CD4-positive, alpha-beta memory T cell (primary cell): ENCODE results near the gene SMYD3. TPM values are rescaled to one million over a fixed set of nuclear protein-coding genes. Genes with fewer than 3 reads are reported as not detected.

ENCODE experiments used
- CTCF ChIA-PET: fragments of 350-600 bp; sonication (Branson Sonifier 250); formaldehyde crosslinking; loops from one replicate; lab custom pipeline; 2021; ENCODE audit warnings: inconsistent platforms; ENCODE audit not compliant: partially characterized antibody; lab: Charles Lee
- POLR2A ChIA-PET: fragments of 350-600 bp; sonication (Branson Sonifier 250); formaldehyde crosslinking; loops from one replicate; lab custom pipeline; 2021; ENCODE audit not compliant: partially characterized antibody; lab: Charles Lee
- DNase-seq, 5 donors: peaks; one replicate each; pipeline versions ENCODE4 v3.0.0 to v3.0.0-alpha.2; 2020 to 2022; ENCODE audit warnings: mixed read lengths in 1 of 5
- H3K27ac ChIP-seq: one replicate; pipeline ENCODE4 v1.7.0; 2013; ENCODE audit warnings: low read depth, low read length
- H3K27me3 ChIP-seq: 2 replicates; pipeline ENCODE4 v1.7.0; 2013; ENCODE audit warnings: mild to moderate bottlenecking, low read length, moderate library complexity; ENCODE audit not compliant: insufficient read depth
- H3K36me3 ChIP-seq: 2 replicates; pipeline ENCODE4 v1.7.0; 2013; ENCODE audit warnings: mild to moderate bottlenecking, low read length, moderate library complexity; ENCODE audit not compliant: insufficient read depth
- H3K4me1 ChIP-seq: 2 replicates; pipeline ENCODE4 v1.7.0; 2013; ENCODE audit warnings: mild to moderate bottlenecking, low read length, moderate library complexity; ENCODE audit not compliant: insufficient read depth
- H3K4me3 ChIP-seq, 2 donors: one replicate each; pipeline ENCODE4 v1.7.0; 2013; ENCODE audit warnings: low read length in 2 of 2, mild to moderate bottlenecking in 1 of 2
- H3K9me3 ChIP-seq, 2 donors: one replicate each; pipeline ENCODE4 v1.7.0; 2013; ENCODE audit warnings: low read length in 2 of 2, control low read depth in 1 of 2; ENCODE audit not compliant: control insufficient read depth in 1 of 2
- H3K27ac Mint-ChIP-seq, 7 donors: one replicate each; pipeline ENCODE4 v1.8.0; 2020 to 2021; ENCODE audit warnings: mixed read lengths in 7 of 7, mild to moderate bottlenecking in 6 of 7, inconsistent platforms in 3 of 7, moderate library complexity in 3 of 7
- H3K27me3 Mint-ChIP-seq, 2 donors: one replicate each; pipeline ENCODE4 v1.8.0; 2020 to 2021; ENCODE audit warnings: mixed read lengths in 2 of 2
- H3K36me3 Mint-ChIP-seq, 2 donors: one replicate each; pipeline ENCODE4 v1.8.0; 2020 to 2021; ENCODE audit warnings: mixed read lengths in 2 of 2, inconsistent platforms in 1 of 2, mild to moderate bottlenecking in 1 of 2
- H3K4me1 Mint-ChIP-seq, 4 donors: one replicate each; pipeline ENCODE4 v1.8.0; 2020 to 2021; ENCODE audit warnings: mixed read lengths in 4 of 4, mild to moderate bottlenecking in 1 of 4
- H3K4me3 Mint-ChIP-seq, 8 donors: one replicate each; pipeline ENCODE4 v1.8.0; 2020 to 2021; ENCODE audit warnings: mixed read lengths in 8 of 8, mild to moderate bottlenecking in 7 of 8, moderate library complexity in 6 of 8, inconsistent platforms in 3 of 8
- H3K9me3 Mint-ChIP-seq, 8 donors: one replicate each; pipeline ENCODE4 v1.8.0; 2020 to 2021; ENCODE audit warnings: mixed read lengths in 8 of 8, mild to moderate bottlenecking in 5 of 8, inconsistent platforms in 3 of 8, moderate library complexity in 1 of 8
- intact Hi-C: fragments of 100-400 bp; cut with micrococcal nuclease; formaldehyde crosslinking; loops from one replicate; pipeline ENCODE4 v1.15.1; 2023
- polyA plus RNA-seq, 2 donors: library from polyadenylated mRNA; unstranded; fragments of 300-500 nt; fragmentation: Illumina TruSeq; gene quantifications; one replicate each; pipeline ENCODE4 v1.2.3, GENCODE V29; 2021
- total RNA-seq, 2 experiments: library from RNA; stranded (reverse); gene quantifications; one replicate each; pipeline ENCODE4 v1.2.3, GENCODE V29; 2021

Gene SMYD3
- total and polyA plus RNA-seq, 4 experiments from 2014 or later: 19.5 to 28.9 (median 22.9) TPM

DNA sequence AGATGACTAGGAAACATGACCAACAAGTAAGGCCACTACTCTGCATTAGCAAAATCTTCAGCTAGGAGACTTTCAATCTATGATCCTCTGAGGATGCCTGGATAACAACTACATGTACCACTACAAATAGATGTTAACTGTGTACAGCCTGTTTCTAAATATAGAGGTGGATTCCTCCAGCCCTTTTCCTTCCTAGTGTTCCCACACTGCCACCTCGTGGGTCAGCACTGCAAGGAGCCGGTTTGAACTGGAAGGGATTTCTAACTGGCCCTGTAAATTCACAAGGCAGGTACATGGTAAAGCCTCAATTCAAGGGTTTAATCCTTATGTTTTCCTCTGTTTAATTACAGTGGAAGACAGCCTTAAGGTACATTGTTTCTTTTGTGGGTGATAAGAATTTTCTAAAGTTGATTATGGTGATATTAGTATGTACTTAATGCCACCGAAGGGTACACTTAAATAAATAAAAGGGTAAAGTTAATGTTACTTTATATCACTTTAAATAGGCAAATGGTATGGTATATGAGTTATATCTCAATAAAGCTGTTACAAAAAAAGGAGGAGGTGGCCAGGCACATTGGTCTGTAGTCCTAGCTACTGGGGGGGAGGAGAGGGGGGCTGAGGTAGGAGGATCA is 14.4 kb downstream of the SMYD3 start:
- no peak for DNase-seq
- H3K36me3 Mint-ChIP-seq: no peaks in the 10 kb centered on the region
- Histone ChIP-seq H3K36me3 (no peaks in the 10 kb centered on the region), H3K9me3 (no peaks in the 10 kb centered on the region), H3K4me3 (no peak overlapping the region), H3K27ac (no peak overlapping the region), H3K27me3 (no peaks in the 10 kb centered on the region), H3K4me1 (no peaks in the 10 kb centered on the region)
- no peak overlapping the region for H3K27ac Mint-ChIP-seq
- ChIA-PET POLR2A (no interaction called here), CTCF (interaction anchor here (0.6 to 1.9 kb wide), 3 partner anchors 13 to 1340 kb away, joined by 3 to 8 read pairs (median 4); no protein-coding TSS in a partner anchor)
- H3K9me3 Mint-ChIP-seq: no peaks in the 10 kb centered on the region
- H3K27me3 Mint-ChIP-seq: no peaks in the 10 kb centered on the region
- intact Hi-C loops: loop anchor here (5.0 kb wide), 1 partner anchor 1335 kb away; no protein-coding TSS in a partner anchor
- no peak overlapping the region for H3K4me3 Mint-ChIP-seq
- H3K4me1 Mint-ChIP-seq: peaks cover 5 to 12% (median 8%) of the 10 kb centered on the region in 4 donors

DNA sequence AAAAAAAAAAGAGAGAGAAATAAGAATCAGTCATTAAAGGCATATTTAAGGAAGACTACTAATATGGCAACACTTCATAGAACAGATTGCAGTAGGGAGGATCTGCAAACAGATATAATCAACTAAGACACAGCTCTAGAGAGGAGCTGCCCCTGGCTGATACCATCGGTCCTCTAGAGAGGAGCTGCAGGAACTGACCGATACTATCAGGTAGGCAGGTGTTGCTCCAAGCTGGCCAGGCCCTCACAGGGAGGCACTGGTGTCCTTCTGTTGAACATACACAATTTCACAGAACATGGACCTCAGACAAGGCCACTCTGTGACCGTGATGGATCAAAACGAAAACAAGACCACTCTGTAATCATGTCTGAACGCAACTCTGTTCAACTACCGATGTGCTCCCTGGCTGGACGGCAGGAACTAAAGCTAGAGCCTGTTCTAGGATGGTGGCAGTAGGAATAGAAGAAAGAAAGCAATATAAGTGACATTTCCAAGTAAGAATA is 15.5 kb downstream of the SMYD3 start:
- Histone ChIP-seq H3K27ac (no peak overlapping the region), H3K9me3 (no peaks in the 10 kb centered on the region), H3K4me1 (no peaks in the 10 kb centered on the region), H3K36me3 (no peaks in the 10 kb centered on the region), H3K4me3 (no peak overlapping the region), H3K27me3 (no peaks in the 10 kb centered on the region)
- Mint-ChIP-seq H3K27ac (no peak overlapping the region), H3K27me3 (no peaks in the 10 kb centered on the region), H3K4me3 (no peak overlapping the region), H3K9me3 (no peaks in the 10 kb centered on the region), H3K4me1 (peaks cover 0 to 11% (median 4%) of the 10 kb centered on the region in 4 donors), H3K36me3 (no peaks in the 10 kb centered on the region)
- ChIA-PET POLR2A (no interaction called here), CTCF (interaction anchor here (1.9 kb wide), 1 partner anchor 1338 kb away, joined by 8 read pairs; no protein-coding TSS in a partner anchor)
- intact Hi-C loops: loop anchor here (5.0 kb wide), 1 partner anchor 1334 kb away; no protein-coding TSS in a partner anchor
- DNase-seq: no peak

DNA sequence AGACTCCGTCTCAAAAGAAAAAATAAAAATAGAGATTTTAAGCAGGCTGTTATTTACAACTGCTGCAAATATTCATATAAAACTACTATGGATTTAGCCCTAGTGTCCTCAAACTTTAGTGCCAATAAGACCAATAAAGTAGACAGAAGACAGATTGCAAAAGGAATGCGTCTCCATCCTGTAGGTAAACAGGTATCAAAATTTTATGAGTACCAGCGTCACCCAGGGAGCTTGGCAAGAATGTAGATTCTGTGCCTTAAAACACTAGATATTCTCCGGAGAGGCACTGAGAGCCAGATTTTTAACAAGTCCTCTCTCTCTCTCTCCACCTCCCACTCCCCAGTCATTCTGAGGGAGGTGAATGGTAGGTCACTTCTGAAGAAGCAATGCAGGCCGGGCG is 18.4 kb downstream of the SMYD3 start:
- Mint-ChIP-seq H3K36me3 (no peaks in the 10 kb centered on the region), H3K27me3 (no peaks in the 10 kb centered on the region), H3K4me3 (no peak overlapping the region), H3K4me1 (peaks cover 4 to 14% (median 7%) of the 10 kb centered on the region in 4 donors), H3K9me3 (no peaks in the 10 kb centered on the region), H3K27ac (no peak overlapping the region)
- DNase-seq: no peak
- POLR2A ChIA-PET: no interaction called here
- Histone ChIP-seq H3K9me3 (no peaks in the 10 kb centered on the region), H3K27me3 (no peaks in the 10 kb centered on the region), H3K4me1 (peaks cover 1% of the 10 kb centered on the region), H3K4me3 (no peak overlapping the region), H3K27ac (no peak overlapping the region), H3K36me3 (no peaks in the 10 kb centered on the region)
- intact Hi-C loops: no loop called here
- CTCF ChIA-PET: interaction anchor here (1.4 kb wide), 1 partner anchor 211 kb away, joined by 3 read pairs; no protein-coding TSS in a partner anchor

GRCh38 chr1:246483569-246483933 is 23.5 kb downstream of the SMYD3 start:
- intact Hi-C loops: no loop called here
- no peaks in the 10 kb centered on the region for H3K27me3 Mint-ChIP-seq
- Histone ChIP-seq H3K27me3 (no peaks in the 10 kb centered on the region), H3K4me3 (no peak overlapping the region), H3K27ac (no peak overlapping the region), H3K36me3 (no peaks in the 10 kb centered on the region), H3K9me3 (no peaks in the 10 kb centered on the region), H3K4me1 (peaks cover 12% of the 10 kb centered on the region)
- ChIA-PET CTCF (interaction anchor here (0.8 to 1.0 kb wide), 2 partner anchors 14 to 216 kb away, joined by 5 to 6 read pairs; no protein-coding TSS in a partner anchor), POLR2A (no interaction called here)
- no peak for DNase-seq
- H3K4me3 Mint-ChIP-seq: peak overlapping the region in 4 of 8 donors; percentile 23 to 63 (median 38)
- H3K4me1 Mint-ChIP-seq: peaks cover 18 to 24% (median 22%) of the 10 kb centered on the region in 4 donors
- no peaks in the 10 kb centered on the region for H3K9me3 Mint-ChIP-seq
- H3K36me3 Mint-ChIP-seq: no peaks in the 10 kb centered on the region
- peak overlapping the region in 1 of 7 donors; percentile 8 for H3K27ac Mint-ChIP-seq

DNA sequence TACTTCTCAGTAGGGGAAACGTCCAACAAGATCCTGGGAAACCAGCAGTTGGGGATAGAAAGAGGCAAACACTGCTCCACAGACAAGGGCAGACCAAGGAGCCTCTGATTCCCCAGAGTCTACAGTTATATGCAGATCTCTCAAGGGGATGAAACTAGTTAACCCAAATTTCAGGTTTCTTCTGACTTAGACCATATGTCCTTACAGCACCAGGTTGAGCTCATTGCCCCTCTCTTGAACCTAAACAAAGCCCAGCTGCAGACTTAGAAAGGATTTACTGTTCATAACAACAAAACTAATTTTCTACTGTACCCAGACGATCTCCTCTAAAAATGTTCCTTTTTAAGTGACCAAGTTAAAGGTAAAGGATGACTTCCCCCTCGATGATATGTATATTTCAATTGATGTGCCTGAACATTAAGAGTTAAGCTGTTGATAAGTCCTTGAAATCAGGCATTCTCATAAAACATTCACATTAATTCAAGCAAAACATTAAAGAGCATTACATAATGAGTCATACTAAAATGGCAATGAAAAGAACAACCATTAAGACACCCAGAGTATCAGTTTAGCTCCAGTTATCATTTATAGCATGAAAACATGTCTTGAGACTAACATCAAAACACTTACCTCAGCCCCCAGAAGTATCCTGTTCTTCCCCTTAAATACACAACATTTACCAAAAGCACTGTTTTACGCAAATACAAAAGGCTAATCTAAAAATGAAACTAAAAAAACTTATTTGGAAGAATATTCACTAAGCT is 24.1 kb downstream of the SMYD3 start:
- peaks cover 12% of the 10 kb centered on the region for H3K4me1 ChIP-seq
- POLR2A ChIA-PET: no interaction called here
- CTCF ChIA-PET: interaction anchor here (0.5 to 1.0 kb wide), 3 partner anchors 13 to 217 kb away, joined by 3 to 6 read pairs (median 5); no protein-coding TSS in a partner anchor
- H3K9me3 Mint-ChIP-seq: no peaks in the 10 kb centered on the region
- H3K4me3 Mint-ChIP-seq: peak overlapping the region in 5 of 8 donors; percentile 23 to 63 (median 37)
- no peaks in the 10 kb centered on the region for H3K27me3 Mint-ChIP-seq
- no peaks in the 10 kb centered on the region for H3K9me3 ChIP-seq
- intact Hi-C loops: no loop called here
- peak overlapping the region in 2 of 7 donors; percentile 8 to 18 for H3K27ac Mint-ChIP-seq
- H3K27ac ChIP-seq: no peak overlapping the region
- no peak overlapping the region for H3K4me3 ChIP-seq
- no peaks in the 10 kb centered on the region for H3K36me3 Mint-ChIP-seq
- no peaks in the 10 kb centered on the region for H3K27me3 ChIP-seq
- no peak for DNase-seq
- peaks cover 18 to 24% (median 21%) of the 10 kb centered on the region in 4 donors for H3K4me1 Mint-ChIP-seq
- no peaks in the 10 kb centered on the region for H3K36me3 ChIP-seq

DNA sequence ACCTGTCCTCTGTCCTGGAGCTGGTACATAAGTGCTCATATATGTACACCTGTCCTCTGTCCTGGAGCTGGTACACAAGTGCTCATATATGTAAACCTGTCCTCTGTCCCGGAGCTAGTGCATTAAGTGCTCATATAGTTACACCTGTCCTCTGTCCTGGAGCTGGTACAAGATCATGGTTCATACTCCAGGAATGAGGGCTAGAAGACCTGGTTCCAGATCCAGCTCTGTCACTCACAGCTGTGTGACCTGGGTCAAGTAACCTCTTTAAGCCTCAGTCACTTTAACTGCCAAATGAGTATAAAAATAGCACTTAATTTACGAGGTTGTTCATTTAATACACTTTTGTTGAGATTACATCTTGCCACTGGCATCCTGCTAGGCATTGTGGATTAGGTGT is 28.0 kb downstream of the SMYD3 start:
- no peaks in the 10 kb centered on the region for H3K27me3 ChIP-seq
- intact Hi-C loops: no loop called here
- CTCF ChIA-PET: no interaction called here
- peaks cover 17 to 23% (median 18%) of the 10 kb centered on the region in 4 donors for H3K4me1 Mint-ChIP-seq
- no peak overlapping the region for H3K27ac ChIP-seq
- H3K27me3 Mint-ChIP-seq: no peaks in the 10 kb centered on the region
- H3K4me1 ChIP-seq: peaks cover 12% of the 10 kb centered on the region
- no peaks in the 10 kb centered on the region for H3K9me3 Mint-ChIP-seq
- POLR2A ChIA-PET: no interaction called here
- H3K4me3 Mint-ChIP-seq: no peak overlapping the region
- no peak overlapping the region for H3K4me3 ChIP-seq
- H3K36me3 Mint-ChIP-seq: no peaks in the 10 kb centered on the region
- no peaks in the 10 kb centered on the region for H3K36me3 ChIP-seq
- no peak for DNase-seq
- no peak overlapping the region for H3K27ac Mint-ChIP-seq
- no peaks in the 10 kb centered on the region for H3K9me3 ChIP-seq

DNA sequence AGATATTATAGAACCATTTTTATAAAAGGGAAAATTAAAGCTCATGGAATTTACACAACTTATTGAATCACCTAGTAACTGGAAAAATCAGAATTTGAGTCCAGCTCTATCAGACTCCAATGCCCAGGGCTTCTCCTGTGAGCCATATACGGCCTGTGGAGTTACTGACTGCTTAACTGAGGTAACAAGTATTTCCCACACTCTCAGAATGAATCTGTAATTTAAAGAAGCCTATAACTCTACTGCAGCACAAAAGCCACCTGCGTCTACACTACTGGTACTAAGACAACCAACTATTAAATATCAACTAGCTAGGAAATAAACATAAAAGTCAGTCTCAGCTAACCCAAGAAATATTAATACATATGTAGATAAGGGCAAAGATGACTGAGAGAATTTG is 29.4 kb downstream of the SMYD3 start:
- Mint-ChIP-seq H3K27me3 (no peaks in the 10 kb centered on the region), H3K4me3 (no peak overlapping the region), H3K9me3 (no peaks in the 10 kb centered on the region), H3K4me1 (peaks cover 5 to 10% (median 8%) of the 10 kb centered on the region in 4 donors), H3K27ac (no peak overlapping the region), H3K36me3 (no peaks in the 10 kb centered on the region)
- intact Hi-C loops: no loop called here
- ChIA-PET CTCF (interaction anchor here (0.9 kb wide), 1 partner anchor 28 kb away, joined by 3 read pairs; no protein-coding TSS in a partner anchor), POLR2A (no interaction called here)
- peaks cover under 1% of the 10 kb centered on the region for H3K4me1 ChIP-seq
- H3K36me3 ChIP-seq: no peaks in the 10 kb centered on the region
- DNase-seq: no peak
- no peak overlapping the region for H3K4me3 ChIP-seq
- H3K9me3 ChIP-seq: no peaks in the 10 kb centered on the region
- H3K27ac ChIP-seq: no peak overlapping the region
- no peaks in the 10 kb centered on the region for H3K27me3 ChIP-seq
